Ovary (tissue), 9 donors: ENCODE data around the gene STOML1. TPM values are rescaled to one million over a fixed set of nuclear protein-coding genes. Genes with fewer than 3 reads are reported as not detected.

Source experiments
- DNase-seq, 5 donors: peaks; one replicate each; pipeline ENCODE4 v3.0.0-alpha.2; 2019 to 2020
- H3K27ac ChIP-seq, 2 donors: fragments of 200-600 bp; one replicate each; pipeline versions ENCODE4 v1.5.1 to v1.8.0; 2019 to 2022
- H3K27me3 ChIP-seq: fragments of 200-600 bp; one replicate; pipeline ENCODE4 v1.8.0; 2022
- H3K36me3 ChIP-seq: fragments of 200-600 bp; sonication (generic); one replicate; pipeline ENCODE4 v1.5.1; 2019
- H3K4me1 ChIP-seq: one replicate; pipeline ENCODE4 v1.8.1; 2013; ENCODE audit warnings: mild to moderate bottlenecking, moderate library complexity; ENCODE audit not compliant: insufficient read depth
- H3K4me3 ChIP-seq: fragments of 200-600 bp; sonication (generic); one replicate; pipeline ENCODE4 v1.5.1; 2017
- H3K9me3 ChIP-seq, 2 donors: fragments of 200-600 bp in 1 of 2; sonication (generic) in 1 of 2; one replicate each; pipeline versions ENCODE4 v1.5.1 to v1.8.1; 2013 to 2019; ENCODE audit warnings: mild to moderate bottlenecking in 1 of 2, moderate library complexity in 1 of 2
- EP300 ChIP-seq: sonication (generic); formaldehyde crosslinking; IDR thresholded peaks from one replicate; pipeline ENCODE4 v1.6.1; 2017; ENCODE audit warnings: antibody characterized with exemption
- POLR2A ChIP-seq: fragments of 450-650 bp; IDR thresholded peaks from one replicate; pipeline ENCODE4 v1.6.1; 2017; ENCODE audit warnings: antibody characterized with exemption, mild to moderate bottlenecking, moderate library complexity
- WGBS, 3 donors: extraction: QIAGEN DNeasy Blood & Tissue Kit in 1 of 3; methylation state at CpG; one replicate each; pipeline versions ENCODE4 v1.1.5 to v1.1.7; 2013 to 2017; 5-methylcytosine and 5-hydroxymethylcytosine counted together
- intact Hi-C, 4 donors: fragments of 100-400 bp; cut with DNase I; formaldehyde crosslinking; loops; one replicate each; pipeline versions ENCODE4 v1.11.0 to v1.15.1; 2022 to 2023
- polyA plus RNA-seq, 2 donors: library from polyadenylated mRNA; stranded (reverse); fragments of 200-250 nt in 1 of 2; fragments of 350-450 nt in 1 of 2; fragmentation: Illumina TruSeq in 1 of 2; extraction: RNeasy Lipid Tissue Mini Kit (QIAGEN cat#74804) in 1 of 2; gene quantifications; one replicate each; pipeline ENCODE4 v1.2.3, GENCODE V29; 2013 to 2014
- total RNA-seq, 7 donors: library from RNA; depleted of rRNA in 2 of 7; stranded (reverse); fragments of >200 nt in 2 of 7; fragmentation: NEBNext Ultra II Directional in 3 of 7; extraction: Animal tissue kit (Norgen Biotek cat#: 25700) in 3 of 7; gene quantifications; one replicate each; pipeline versions ENCODE4 v1.1.0 to v1.2.4, GENCODE V29; 2016 to 2023
- TF ChIP-seq, protein P1 (sequence below), 3 donors: fragments of 450-650 bp in 2 of 3; fragments of 200-600 bp in 1 of 3; IDR thresholded peaks; one replicate each; pipeline versions ENCODE4 v1.5.1 to v1.8.0; 2016 to 2022; ENCODE audit warnings: antibody characterized with exemption in 3 of 3, mild to moderate bottlenecking in 1 of 3
- donor health status: DM: no; HTN: no; CAD: no; lungs with moderate emphysema.
- donor health status: DM: no; HTN: no; CAD: no.
- donor health status: Bipolar disorder and iron deficiency.
- donor health status: DM: yes; HTN: yes; CAD: no.
- donor health status: DM: no; HTN: no; CAD: no.
- donor health status: DM: yes; HTN: yes; CAD: no.

STOML1 gene
- total and polyA plus RNA-seq, 9 donors, result 2.1 to 22.9 (median 12.1) TPM

DNA sequence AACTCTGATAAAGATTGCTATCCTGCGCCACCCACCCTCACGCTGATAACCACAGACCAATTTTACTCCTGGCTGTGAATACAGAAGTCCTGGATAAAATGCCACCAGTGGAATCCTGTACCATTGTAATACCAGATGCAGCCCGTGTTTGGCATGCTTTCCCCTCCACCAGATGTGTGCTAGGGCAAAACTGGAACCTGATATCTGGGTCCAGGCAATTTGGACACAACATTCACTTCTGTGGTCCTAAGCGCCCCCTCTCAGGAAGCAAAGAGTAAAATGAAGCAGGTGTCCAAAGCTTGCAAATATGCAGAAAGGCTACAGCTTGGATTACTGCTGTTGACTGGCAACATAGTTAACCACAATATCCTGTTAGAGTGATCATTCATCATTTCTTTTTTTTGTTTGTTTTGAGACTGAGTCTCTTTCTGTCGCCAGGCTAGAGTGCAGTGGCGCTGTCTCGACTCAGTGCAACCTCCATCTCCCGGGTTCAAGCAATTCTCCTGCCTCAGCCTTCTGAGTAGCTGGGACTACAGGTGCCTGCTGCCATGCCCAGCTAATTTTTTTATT, 33.0 kb downstream of the STOML1 start:
- intact Hi-C loops, result loop anchor here in 2 of 4 donors (10.0 kb wide), 2 partner anchors 346 to 356 kb away; no protein-coding TSS in a partner anchor
- DNase-seq, result peak in 3 of 5 donors; percentile 3 to 7 (median 4)
- 41 to 61% (median 43%) methylated on average over 8 of the region's 8 CpGs for WGBS, 3 donors
- Histone ChIP-seq H3K9me3 (no peaks in the 10 kb centered on the region), H3K27me3 (no peaks in the 10 kb centered on the region), H3K27ac (no peak overlapping the region), H3K36me3 (no peaks in the 10 kb centered on the region), H3K4me1 (no peaks in the 10 kb centered on the region), H3K4me3 (no peak overlapping the region)
- TF ChIP-seq, protein P1, sequence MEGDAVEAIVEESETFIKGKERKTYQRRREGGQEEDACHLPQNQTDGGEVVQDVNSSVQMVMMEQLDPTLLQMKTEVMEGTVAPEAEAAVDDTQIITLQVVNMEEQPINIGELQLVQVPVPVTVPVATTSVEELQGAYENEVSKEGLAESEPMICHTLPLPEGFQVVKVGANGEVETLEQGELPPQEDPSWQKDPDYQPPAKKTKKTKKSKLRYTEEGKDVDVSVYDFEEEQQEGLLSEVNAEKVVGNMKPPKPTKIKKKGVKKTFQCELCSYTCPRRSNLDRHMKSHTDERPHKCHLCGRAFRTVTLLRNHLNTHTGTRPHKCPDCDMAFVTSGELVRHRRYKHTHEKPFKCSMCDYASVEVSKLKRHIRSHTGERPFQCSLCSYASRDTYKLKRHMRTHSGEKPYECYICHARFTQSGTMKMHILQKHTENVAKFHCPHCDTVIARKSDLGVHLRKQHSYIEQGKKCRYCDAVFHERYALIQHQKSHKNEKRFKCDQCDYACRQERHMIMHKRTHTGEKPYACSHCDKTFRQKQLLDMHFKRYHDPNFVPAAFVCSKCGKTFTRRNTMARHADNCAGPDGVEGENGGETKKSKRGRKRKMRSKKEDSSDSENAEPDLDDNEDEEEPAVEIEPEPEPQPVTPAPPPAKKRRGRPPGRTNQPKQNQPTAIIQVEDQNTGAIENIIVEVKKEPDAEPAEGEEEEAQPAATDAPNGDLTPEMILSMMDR (IDR thresholded peaks at IDR 0.05), result no peak
- TF ChIP-seq EP300, result no peak
- no peak for TF ChIP-seq POLR2A

DNA sequence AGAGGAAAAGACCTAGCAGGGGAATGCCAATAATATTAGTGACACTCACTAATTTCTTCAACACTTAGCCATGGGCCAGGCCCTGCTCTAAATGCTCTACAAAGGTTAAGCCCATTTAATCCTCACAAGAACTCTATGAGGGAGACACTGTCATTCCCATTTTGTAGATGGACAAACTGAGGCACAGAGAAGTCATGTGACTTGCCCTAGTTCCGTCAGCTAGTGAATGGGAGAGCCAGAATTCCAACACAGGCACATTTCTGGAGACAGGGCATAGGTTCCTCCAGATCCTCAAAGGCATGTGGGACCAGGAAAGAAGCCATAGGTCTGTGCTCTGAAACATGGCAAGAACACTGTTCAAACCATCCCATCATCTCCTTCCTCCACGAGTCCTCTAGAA, 34.3 kb downstream of the STOML1 start:
- Histone ChIP-seq H3K4me3 (no peak overlapping the region), H3K4me1 (no peaks in the 10 kb centered on the region), H3K36me3 (no peaks in the 10 kb centered on the region), H3K9me3 (no peaks in the 10 kb centered on the region), H3K27ac (no peak overlapping the region), H3K27me3 (no peaks in the 10 kb centered on the region)
- 82 to 83% (median 82%) methylated on average over 2 of the region's 2 CpGs for WGBS, 3 donors
- intact Hi-C loops, result loop anchor here in 2 of 4 donors (10.0 kb wide), 2 partner anchors 347 to 357 kb away; no protein-coding TSS in a partner anchor
- no peak for DNase-seq
- TF ChIP-seq EP300 (no peak), POLR2A (no peak)
- TF ChIP-seq, protein P1 (IDR thresholded peaks at IDR 0.05), result no peak

DNA sequence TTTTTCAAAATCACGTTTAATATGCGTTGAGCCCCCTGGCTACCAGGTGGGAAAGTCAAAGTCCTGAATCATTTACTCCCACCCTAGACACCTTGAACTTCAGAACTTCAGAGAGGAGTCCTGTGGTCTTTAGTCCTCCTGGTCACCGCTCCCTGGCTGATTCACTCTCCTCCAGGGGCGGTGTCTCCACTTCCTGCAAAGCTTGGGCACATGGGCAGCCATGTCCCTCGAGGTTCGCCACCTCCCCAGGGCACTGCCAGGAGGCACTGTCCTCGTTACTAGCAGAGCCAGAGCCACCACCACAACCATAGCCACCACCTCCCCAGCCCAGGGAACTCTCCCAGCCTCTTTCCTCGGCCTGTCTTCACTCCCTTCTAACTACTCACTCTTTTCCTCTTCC, 34.8 kb downstream of the STOML1 start:
- TF ChIP-seq POLR2A (no peak), EP300 (no peak)
- TF ChIP-seq, protein P1 (IDR thresholded peaks at IDR 0.05), result no peak
- 79 to 90% (median 80%) methylated on average over 8 of the region's 8 CpGs for WGBS, 3 donors
- H3K27ac ChIP-seq, result no peak overlapping the region
- H3K4me3 ChIP-seq, result no peak overlapping the region
- DNase-seq, result peak in 3 of 5 donors; percentile 15 to 26 (median 21)
- intact Hi-C loops, result loop anchor here in 2 of 4 donors (10.0 kb wide), 2 partner anchors 348 to 358 kb away; no protein-coding TSS in a partner anchor
- peaks cover 5% of the 10 kb centered on the region for H3K4me1 ChIP-seq
- no peaks in the 10 kb centered on the region for H3K9me3 ChIP-seq
- H3K36me3 ChIP-seq, result no peaks in the 10 kb centered on the region
- no peaks in the 10 kb centered on the region for H3K27me3 ChIP-seq

DNA sequence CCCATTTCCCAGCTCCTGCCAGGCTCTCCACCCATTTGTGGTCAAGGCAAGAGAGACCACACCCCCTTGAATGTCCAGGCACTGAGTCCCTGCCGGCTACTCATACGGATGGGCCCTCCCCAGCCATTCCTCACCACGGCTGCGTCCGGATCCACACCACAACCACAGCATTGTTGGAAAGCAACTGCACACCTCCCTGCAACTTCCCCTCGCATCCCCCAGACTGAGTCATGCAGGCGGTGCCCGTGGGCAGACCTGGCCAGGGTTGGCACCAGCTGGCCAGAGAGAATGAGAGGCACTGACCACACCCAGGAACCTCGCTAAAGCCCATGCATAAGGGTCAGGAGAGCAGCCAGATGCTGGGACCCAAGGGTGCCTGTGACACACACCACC, 35.4 kb downstream of the STOML1 start:
- no peak for TF ChIP-seq EP300
- no peak for TF ChIP-seq POLR2A
- TF ChIP-seq, protein P1 (IDR thresholded peaks at IDR 0.05), result no peak
- intact Hi-C loops, result loop anchor here in 2 of 4 donors (10.0 kb wide), 2 partner anchors 348 to 358 kb away; no protein-coding TSS in a partner anchor
- 18 to 41% (median 20%) methylated on average over 9 of the region's 9 CpGs for WGBS, 3 donors

More for the DNA sequence above, 35.4 kb downstream of the STOML1 start:
- Histone ChIP-seq H3K27ac (no peak overlapping the region), H3K36me3 (no peaks in the 10 kb centered on the region), H3K27me3 (no peaks in the 10 kb centered on the region), H3K4me3 (no peak overlapping the region), H3K9me3 (no peaks in the 10 kb centered on the region), H3K4me1 (peaks cover 9% of the 10 kb centered on the region)
- peak in 3 of 5 donors; percentile 23 to 41 (median 38) for DNase-seq
